C4-2B (cell line): ENCODE results near the gene VPS8.

Experiments used
- ZFX ChIP-seq: fragments of 450-650 bp; IDR thresholded peaks from 2 replicates; pipeline ENCODE4 v1.6.1; 2017
- TF ChIP-seq, protein P1 (sequence below): fragments of 450-650 bp; conservative IDR thresholded peaks from 2 replicates; pipeline ENCODE4 v1.5.1; 2017; ENCODE audit warnings: mild to moderate bottlenecking

DNA sequence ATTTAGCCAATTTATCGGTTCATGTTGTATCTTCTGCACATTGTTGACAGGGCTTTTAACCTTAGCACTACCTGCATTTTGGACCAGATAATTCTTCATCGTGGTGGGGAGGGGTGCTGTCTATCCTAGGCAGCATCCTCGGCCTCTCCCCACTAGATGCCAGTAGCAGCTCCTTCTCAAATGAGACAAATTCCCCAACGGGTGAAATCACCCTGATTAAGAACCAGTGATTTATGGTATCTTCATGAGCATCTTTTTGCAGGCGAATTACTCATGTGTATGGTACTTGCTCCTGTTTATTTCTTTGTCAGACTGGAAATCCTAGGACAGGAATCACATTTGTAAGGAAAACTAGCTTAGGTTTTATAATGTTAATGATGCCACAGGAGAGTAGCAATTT, 272.9 kb downstream of the VPS8 start:
- TF ChIP-seq, protein P1, sequence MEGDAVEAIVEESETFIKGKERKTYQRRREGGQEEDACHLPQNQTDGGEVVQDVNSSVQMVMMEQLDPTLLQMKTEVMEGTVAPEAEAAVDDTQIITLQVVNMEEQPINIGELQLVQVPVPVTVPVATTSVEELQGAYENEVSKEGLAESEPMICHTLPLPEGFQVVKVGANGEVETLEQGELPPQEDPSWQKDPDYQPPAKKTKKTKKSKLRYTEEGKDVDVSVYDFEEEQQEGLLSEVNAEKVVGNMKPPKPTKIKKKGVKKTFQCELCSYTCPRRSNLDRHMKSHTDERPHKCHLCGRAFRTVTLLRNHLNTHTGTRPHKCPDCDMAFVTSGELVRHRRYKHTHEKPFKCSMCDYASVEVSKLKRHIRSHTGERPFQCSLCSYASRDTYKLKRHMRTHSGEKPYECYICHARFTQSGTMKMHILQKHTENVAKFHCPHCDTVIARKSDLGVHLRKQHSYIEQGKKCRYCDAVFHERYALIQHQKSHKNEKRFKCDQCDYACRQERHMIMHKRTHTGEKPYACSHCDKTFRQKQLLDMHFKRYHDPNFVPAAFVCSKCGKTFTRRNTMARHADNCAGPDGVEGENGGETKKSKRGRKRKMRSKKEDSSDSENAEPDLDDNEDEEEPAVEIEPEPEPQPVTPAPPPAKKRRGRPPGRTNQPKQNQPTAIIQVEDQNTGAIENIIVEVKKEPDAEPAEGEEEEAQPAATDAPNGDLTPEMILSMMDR: peak; percentile 10; the same call in 1 of the 2 replicates
- TF ChIP-seq ZFX: no peak
